SK-N-MC (cell line): ENCODE data around the gene ZRSR2.
A peak's percentile ranks its signal among the peaks of the same experiment; 100 is the strongest.

Experiments used
- EZH2 ChIP-seq: fragments of 200-600 bp; sonication (generic); IDR thresholded peaks from one replicate; pipeline ENCODE4 v1.6.1; 2017; ENCODE audit warnings: antibody characterized with exemption
- FOXP2 ChIP-seq: optimal IDR thresholded peaks from 2 replicates; pipeline ENCODE3; 2011; ENCODE audit warnings: mild to moderate bottlenecking, moderate library complexity; ENCODE audit not compliant: insufficient read depth; ENCODE audit errors: extremely low read length, control extremely low read depth
- POLR2AphosphoS5 ChIP-seq: IDR thresholded peaks from 2 replicates; pipeline ENCODE4 v1.6.1; 2012; ENCODE audit warnings: mild to moderate bottlenecking, low read depth, low read length, borderline replicate concordance

GRCh38 chrX:15789979-15790768 is at the start of gene ZRSR2:
- TF ChIP-seq EZH2, result no peak
- TF ChIP-seq POLR2AphosphoS5, result peak; percentile 93
- no peak for TF ChIP-seq FOXP2
